Rectal smooth muscle tissue (tissue), 1 donor: ENCODE measurements around the gene OR8A1.
"Not testable (repeated sequence)": the region's sequence is repeated elsewhere in the genome, so short reads cannot be mapped to it uniquely, and the experiment has no call there.

Experiments
- H3K27ac ChIP-seq: one replicate; pipeline ENCODE4 v1.7.0; 2013; ENCODE audit warnings: low read depth, low read length, inconsistent platforms
- H3K27me3 ChIP-seq: one replicate; pipeline ENCODE4 v1.7.0; 2013; ENCODE audit warnings: low read length; ENCODE audit not compliant: control insufficient read depth, insufficient read depth
- H3K36me3 ChIP-seq: one replicate; pipeline ENCODE4 v1.7.0; 2013; ENCODE audit warnings: low read length; ENCODE audit not compliant: control insufficient read depth, insufficient read depth
- H3K4me1 ChIP-seq: one replicate; pipeline ENCODE4 v1.7.0; 2013; ENCODE audit warnings: low read length; ENCODE audit not compliant: control insufficient read depth, insufficient read depth
- H3K4me3 ChIP-seq: one replicate; pipeline ENCODE4 v1.7.0; 2013; ENCODE audit warnings: low read length
- H3K9ac ChIP-seq: one replicate; pipeline ENCODE4 v1.7.0; 2013; ENCODE audit warnings: low read length

The OR8A1 gene

DNA sequence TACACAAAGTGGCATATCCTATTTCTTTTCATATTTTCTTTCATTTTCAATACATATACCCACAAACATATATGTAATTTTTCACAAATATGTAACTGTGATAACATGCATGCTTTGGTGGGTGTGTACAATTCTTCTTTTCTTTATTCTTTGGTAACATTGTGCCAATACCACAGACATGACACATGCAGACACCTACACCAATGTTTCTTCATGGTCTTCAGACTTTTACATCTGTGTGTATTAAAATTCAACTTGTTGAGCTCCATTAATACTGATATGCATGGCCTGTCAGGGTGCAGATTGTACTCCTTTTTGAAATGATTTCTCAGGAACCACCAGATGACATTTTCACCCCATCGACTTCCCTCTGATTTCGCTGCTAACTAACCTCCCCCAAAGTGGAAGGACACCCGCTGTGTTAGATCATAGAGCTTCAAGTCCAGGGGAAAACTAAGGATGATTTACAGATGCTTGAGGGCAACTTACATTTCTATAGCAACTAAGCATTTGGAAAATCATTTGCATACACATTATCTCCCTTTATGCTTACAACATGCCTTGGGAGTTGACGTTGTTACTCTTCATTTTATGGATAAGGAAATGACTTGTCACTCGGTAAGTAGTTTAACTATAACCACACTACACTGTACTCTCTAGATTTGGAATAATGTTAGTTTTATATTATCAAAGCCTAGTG, 31.0 kb downstream of the OR8A1 start:
- Histone ChIP-seq H3K4me3 (no peak overlapping the region), H3K27ac (no peak overlapping the region), H3K27me3 (no peaks in the 10 kb centered on the region), H3K4me1 (no peaks in the 10 kb centered on the region), H3K36me3 (no peaks in the 10 kb centered on the region), H3K9ac (no peak overlapping the region)

DNA sequence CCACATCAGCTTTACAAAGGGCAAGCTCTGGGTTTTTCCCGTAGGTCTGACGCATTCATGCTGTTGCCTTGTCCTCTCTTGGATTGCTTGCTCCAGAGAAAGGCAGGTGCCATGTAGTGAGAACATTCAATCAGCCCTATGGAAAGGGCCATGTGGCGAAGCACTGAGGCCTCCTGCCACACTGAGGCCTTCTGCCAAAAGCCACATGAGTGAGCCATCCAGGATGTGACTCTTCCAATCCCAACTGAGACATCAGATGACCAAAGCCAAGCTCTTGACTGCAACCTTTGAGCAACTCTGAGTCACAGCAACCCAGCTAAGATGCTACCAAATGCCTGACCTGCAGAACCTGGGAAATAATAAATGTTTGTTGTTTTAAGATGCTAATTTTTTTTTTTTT, 32.4 kb downstream of the OR8A1 start:
- no peak overlapping the region for H3K27ac ChIP-seq
- no peaks in the 10 kb centered on the region for H3K36me3 ChIP-seq
- no peaks in the 10 kb centered on the region for H3K4me1 ChIP-seq

DNA sequence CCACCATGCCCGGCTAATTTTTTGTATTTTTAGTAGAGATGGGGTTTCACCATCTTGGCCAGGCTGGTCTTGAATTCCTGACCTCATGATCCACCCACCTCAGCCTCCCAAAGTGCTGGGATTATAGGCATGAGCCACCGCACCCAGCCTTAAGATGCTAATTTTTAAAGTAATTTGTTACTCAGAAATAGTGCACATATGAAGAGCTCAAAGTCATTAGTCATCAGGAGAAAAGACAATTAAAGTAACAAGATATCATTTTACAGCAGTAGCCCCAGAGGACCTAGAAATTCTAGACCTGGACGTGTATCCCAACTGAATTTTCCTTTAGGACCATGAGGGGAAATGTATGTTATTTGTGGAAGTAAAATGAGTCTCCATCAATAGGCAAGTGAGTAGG, 32.9 kb downstream of the OR8A1 start:
- not testable (repeated sequence) for H3K4me1 ChIP-seq, H3K4me3 ChIP-seq, H3K27ac ChIP-seq, H3K36me3 ChIP-seq, H3K27me3 ChIP-seq, H3K9ac ChIP-seq

More for the DNA sequence above, 32.4 kb downstream of the OR8A1 start:
- no peak overlapping the region for H3K4me3 ChIP-seq
- no peak overlapping the region for H3K9ac ChIP-seq
- no peaks in the 10 kb centered on the region for H3K27me3 ChIP-seq

GRCh38 chr11:124605719-124606118, 35.9 kb downstream of the OR8A1 start:
- Histone ChIP-seq H3K27me3 (no peaks in the 10 kb centered on the region), H3K36me3 (no peaks in the 10 kb centered on the region), H3K9ac (no peak overlapping the region), H3K4me3 (no peak overlapping the region), H3K27ac (no peak overlapping the region), H3K4me1 (no peaks in the 10 kb centered on the region)

GRCh38 chr11:124608147-124608546, 38.4 kb downstream of the OR8A1 start:
- H3K36me3 ChIP-seq = no peaks in the 10 kb centered on the region
- no peak overlapping the region for H3K27ac ChIP-seq
- H3K9ac ChIP-seq = no peak overlapping the region
- no peaks in the 10 kb centered on the region for H3K4me1 ChIP-seq
- H3K27me3 ChIP-seq = no peaks in the 10 kb centered on the region
- H3K4me3 ChIP-seq = no peak overlapping the region

- Histone ChIP-seq H3K27me3 (no peaks in the 10 kb centered on the region), H3K4me1 (no peaks in the 10 kb centered on the region), H3K27ac (no peak overlapping the region), H3K4me3 (no peak overlapping the region), H3K9ac (no peak overlapping the region), H3K36me3 (no peaks in the 10 kb centered on the region)
Measured at GRCh38 chr11:124610295-124610694, 40.5 kb downstream of the OR8A1 start.

DNA sequence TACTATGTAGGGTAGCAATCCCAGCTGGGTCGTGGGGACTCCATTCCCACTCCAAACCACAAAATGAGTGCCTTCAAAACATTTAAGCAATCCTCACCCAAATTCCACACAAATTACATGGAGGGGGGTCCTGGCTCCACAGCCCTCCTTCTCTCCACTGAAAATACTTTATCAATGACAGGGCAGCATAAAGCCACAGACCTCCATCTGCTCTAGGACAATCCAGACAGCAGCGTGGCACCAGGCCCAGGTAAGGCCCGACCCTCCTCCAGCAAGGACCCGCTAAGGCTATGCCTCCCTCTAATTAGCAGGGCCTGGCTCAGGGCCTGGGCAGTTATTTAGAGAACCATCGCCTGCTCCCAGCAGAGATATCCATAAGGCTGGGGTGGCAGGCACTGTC, 41.3 kb downstream of the OR8A1 start, which contains the start of gene PANX3:
Gene PANX3, plus strand, starts transcription at position 365 of the 400 bp plus-strand sequence. CDS start 129 bp downstream, outside the sequence.
- no peaks in the 10 kb centered on the region for H3K27me3 ChIP-seq
- H3K27ac ChIP-seq = no peak within 1 kb of the TSS
- no peaks in the 10 kb centered on the region for H3K36me3 ChIP-seq
- H3K9ac ChIP-seq = no peak within 1 kb of the TSS
- H3K4me3 ChIP-seq = no peak within 1 kb of the TSS
- no peaks in the 10 kb centered on the region for H3K4me1 ChIP-seq

DNA sequence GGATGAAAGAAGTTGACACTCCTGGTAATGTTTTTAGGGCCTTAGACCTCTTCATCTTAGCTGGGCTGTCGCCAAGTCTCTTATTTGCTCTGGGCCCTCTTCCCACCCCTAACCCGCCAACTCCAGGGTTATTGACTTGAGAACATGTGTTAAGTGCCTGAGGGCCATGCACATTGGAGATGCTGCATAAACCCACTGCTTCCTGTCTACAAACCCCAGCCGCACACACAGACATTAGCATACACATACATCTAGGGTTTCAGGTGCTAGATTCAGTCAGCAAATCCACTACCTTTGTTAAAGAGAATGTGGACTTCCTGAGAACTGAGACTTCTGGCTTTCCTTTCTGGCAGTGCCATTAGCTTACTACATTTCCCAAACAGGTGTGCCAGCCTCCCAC, 42.2 kb downstream of the OR8A1 start:
- no peaks in the 10 kb centered on the region for H3K27me3 ChIP-seq
- no peak overlapping the region for H3K9ac ChIP-seq
- H3K36me3 ChIP-seq = no peaks in the 10 kb centered on the region
- no peak overlapping the region for H3K4me3 ChIP-seq
- H3K4me1 ChIP-seq = no peaks in the 10 kb centered on the region
- no peak overlapping the region for H3K27ac ChIP-seq

GRCh38 chr11:124612567-124613246, 42.9 kb downstream of the OR8A1 start:
- Histone ChIP-seq H3K9ac (no peak overlapping the region), H3K4me1 (no peaks in the 10 kb centered on the region), H3K36me3 (no peaks in the 10 kb centered on the region), H3K27ac (no peak overlapping the region), H3K27me3 (no peaks in the 10 kb centered on the region), H3K4me3 (no peak overlapping the region)

DNA sequence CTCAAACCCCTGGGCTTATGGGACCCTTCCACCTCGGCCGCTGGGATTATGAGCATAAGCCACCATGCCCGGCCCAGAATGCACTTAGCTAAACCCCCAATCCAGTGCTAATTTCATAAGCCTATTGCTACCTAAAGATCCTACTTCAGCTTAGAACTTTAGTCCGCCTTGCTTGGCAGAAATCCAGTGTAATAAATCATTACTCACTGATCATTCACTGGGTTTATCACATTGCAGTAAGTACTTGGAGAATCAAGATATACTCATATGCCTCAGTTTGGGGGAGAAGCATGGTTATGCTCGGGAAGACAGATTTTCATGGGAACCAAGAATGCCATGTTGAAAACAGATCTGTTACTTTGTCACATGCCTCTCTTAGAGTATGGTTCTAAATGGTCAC, 49.1 kb downstream of the OR8A1 start:
- no peak overlapping the region for H3K27ac ChIP-seq
- H3K4me3 ChIP-seq = no peak overlapping the region
- H3K27me3 ChIP-seq = no peaks in the 10 kb centered on the region
- H3K4me1 ChIP-seq = peaks cover 8% of the 10 kb centered on the region
- H3K36me3 ChIP-seq = no peaks in the 10 kb centered on the region
- H3K9ac ChIP-seq = no peak overlapping the region
